ENCODE data around the gene PTK6. TPM values are rescaled to one million over a fixed set of nuclear protein-coding genes. Genes with fewer than 3 reads are reported as not detected.

Gene PTK6
- total and polyA plus RNA-seq, 9 donors: 0.07 to 0.46 (median 0.12) TPM; not detected in 2

- H3K27ac ChIP-seq: no peak overlapping the region
- H3K36me3 ChIP-seq: no peaks in the 10 kb centered on the region
- intact Hi-C loops (cut with DNase I): no loop called here
- peaks cover 4% of the 10 kb centered on the region for H3K4me1 ChIP-seq (ENCODE audit: insufficient read depth)
- no peaks in the 10 kb centered on the region for H3K27me3 ChIP-seq
- H3K4me3 ChIP-seq: peak overlapping the region; percentile 31
- TF ChIP-seq, protein P1, sequence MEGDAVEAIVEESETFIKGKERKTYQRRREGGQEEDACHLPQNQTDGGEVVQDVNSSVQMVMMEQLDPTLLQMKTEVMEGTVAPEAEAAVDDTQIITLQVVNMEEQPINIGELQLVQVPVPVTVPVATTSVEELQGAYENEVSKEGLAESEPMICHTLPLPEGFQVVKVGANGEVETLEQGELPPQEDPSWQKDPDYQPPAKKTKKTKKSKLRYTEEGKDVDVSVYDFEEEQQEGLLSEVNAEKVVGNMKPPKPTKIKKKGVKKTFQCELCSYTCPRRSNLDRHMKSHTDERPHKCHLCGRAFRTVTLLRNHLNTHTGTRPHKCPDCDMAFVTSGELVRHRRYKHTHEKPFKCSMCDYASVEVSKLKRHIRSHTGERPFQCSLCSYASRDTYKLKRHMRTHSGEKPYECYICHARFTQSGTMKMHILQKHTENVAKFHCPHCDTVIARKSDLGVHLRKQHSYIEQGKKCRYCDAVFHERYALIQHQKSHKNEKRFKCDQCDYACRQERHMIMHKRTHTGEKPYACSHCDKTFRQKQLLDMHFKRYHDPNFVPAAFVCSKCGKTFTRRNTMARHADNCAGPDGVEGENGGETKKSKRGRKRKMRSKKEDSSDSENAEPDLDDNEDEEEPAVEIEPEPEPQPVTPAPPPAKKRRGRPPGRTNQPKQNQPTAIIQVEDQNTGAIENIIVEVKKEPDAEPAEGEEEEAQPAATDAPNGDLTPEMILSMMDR (IDR thresholded peaks at IDR 0.05): peak; percentile 70 to 75 (median 71)
- TF ChIP-seq POLR2A (IDR thresholded peaks at IDR 0.05) (no peak), EP300 (IDR thresholded peaks at IDR 0.05) (no peak)
- DNase-seq: peak; percentile 56 to 75 (median 70)
- no peaks in the 10 kb centered on the region for H3K9me3 ChIP-seq
- WGBS, 3 donors: 20 to 24% (median 21%) methylated on average over 47 to 48 of the region's 48 CpGs
Measured at GRCh38 chr20:63495741-63496595, 41.2 kb downstream of the PTK6 start.

DNA sequence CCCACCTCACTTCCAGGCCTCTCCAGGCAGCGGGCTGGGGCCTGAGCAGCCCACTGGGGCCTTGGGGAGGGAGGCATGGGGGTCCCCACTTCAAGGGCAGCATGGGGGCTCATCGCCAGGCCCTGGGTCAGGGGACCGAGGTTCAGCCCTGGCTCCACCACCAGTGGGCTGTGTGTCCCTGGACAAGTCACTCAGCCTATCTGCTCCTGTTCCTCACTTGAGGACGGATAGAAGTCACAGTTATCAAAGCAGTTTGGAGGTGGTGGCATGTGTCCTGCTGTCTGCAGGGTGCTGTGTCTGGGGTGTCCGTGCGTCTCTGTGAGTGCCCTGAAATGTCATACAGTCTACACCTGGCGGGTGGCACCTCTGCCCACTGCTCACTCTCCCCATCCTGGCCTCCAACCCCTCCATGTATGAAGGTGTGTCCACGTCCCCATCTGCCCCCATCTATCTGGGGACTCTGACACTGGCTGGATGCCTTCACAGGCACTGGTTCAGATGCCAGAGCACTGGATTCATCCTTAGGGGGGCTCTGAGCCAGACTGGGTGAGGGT is 41.9 kb downstream of the PTK6 start:
- H3K27me3 ChIP-seq: no peaks in the 10 kb centered on the region
- no peak overlapping the region for H3K4me3 ChIP-seq
- intact Hi-C loops (cut with DNase I): no loop called here
- no peak overlapping the region for H3K27ac ChIP-seq
- H3K9me3 ChIP-seq: no peaks in the 10 kb centered on the region
- TF ChIP-seq EP300 (IDR thresholded peaks at IDR 0.05) (no peak), POLR2A (IDR thresholded peaks at IDR 0.05) (no peak)
- TF ChIP-seq, protein P1 (IDR thresholded peaks at IDR 0.05): no peak
- no peaks in the 10 kb centered on the region for H3K36me3 ChIP-seq
- no peak for DNase-seq
- peaks cover 4% of the 10 kb centered on the region for H3K4me1 ChIP-seq (ENCODE audit: insufficient read depth)
- 69 to 77% (median 71%) methylated on average over 7 to 8 of the region's 8 CpGs for WGBS, 3 donors

- no peak for DNase-seq
- Histone ChIP-seq H3K9me3 (no peaks in the 10 kb centered on the region), H3K27ac (no peak overlapping the region), H3K4me3 (no peak overlapping the region), H3K36me3 (no peaks in the 10 kb centered on the region), H3K27me3 (no peaks in the 10 kb centered on the region), H3K4me1 (ENCODE audit: insufficient read depth) (peaks cover 4% of the 10 kb centered on the region)
- WGBS, 3 donors: 77 to 82% (median 78%) methylated on average over 45 to 51 of the region's 51 CpGs
- TF ChIP-seq, protein P1 (IDR thresholded peaks at IDR 0.05): no peak
- no peak for TF ChIP-seq EP300 (IDR thresholded peaks at IDR 0.05)
- TF ChIP-seq POLR2A (IDR thresholded peaks at IDR 0.05): no peak
- intact Hi-C loops (cut with DNase I): no loop called here
Measured at GRCh38 chr20:63494420-63495166, 42.6 kb downstream of the PTK6 start.

- intact Hi-C loops (cut with DNase I): no loop called here
Measured at GRCh38 chr20:63494084-63494419, 43.1 kb downstream of the PTK6 start.

More at GRCh38 chr20:63494084-63494419, 43.1 kb downstream of the PTK6 start:
- TF ChIP-seq EP300 (IDR thresholded peaks at IDR 0.05) (no peak), POLR2A (IDR thresholded peaks at IDR 0.05) (no peak)
- TF ChIP-seq, protein P1 (IDR thresholded peaks at IDR 0.05): no peak
- Histone ChIP-seq H3K4me3 (no peak overlapping the region), H3K9me3 (no peaks in the 10 kb centered on the region), H3K27ac (no peak overlapping the region), H3K27me3 (no peaks in the 10 kb centered on the region), H3K36me3 (no peaks in the 10 kb centered on the region), H3K4me1 (ENCODE audit: insufficient read depth) (peaks cover 2% of the 10 kb centered on the region)
- DNase-seq: no peak
- 79 to 86% (median 86%) methylated on average over 6 to 7 of the region's 7 CpGs for WGBS, 3 donors
